Measurements from ENCODE around the gene PRKG2. TPM values are rescaled to one million over a fixed set of nuclear protein-coding genes. Genes with fewer than 3 reads are reported as not detected.

The PRKG2 gene
- total RNA-seq, 2 experiments from 2014 or later, result 1.0 to 1.1 TPM

DNA sequence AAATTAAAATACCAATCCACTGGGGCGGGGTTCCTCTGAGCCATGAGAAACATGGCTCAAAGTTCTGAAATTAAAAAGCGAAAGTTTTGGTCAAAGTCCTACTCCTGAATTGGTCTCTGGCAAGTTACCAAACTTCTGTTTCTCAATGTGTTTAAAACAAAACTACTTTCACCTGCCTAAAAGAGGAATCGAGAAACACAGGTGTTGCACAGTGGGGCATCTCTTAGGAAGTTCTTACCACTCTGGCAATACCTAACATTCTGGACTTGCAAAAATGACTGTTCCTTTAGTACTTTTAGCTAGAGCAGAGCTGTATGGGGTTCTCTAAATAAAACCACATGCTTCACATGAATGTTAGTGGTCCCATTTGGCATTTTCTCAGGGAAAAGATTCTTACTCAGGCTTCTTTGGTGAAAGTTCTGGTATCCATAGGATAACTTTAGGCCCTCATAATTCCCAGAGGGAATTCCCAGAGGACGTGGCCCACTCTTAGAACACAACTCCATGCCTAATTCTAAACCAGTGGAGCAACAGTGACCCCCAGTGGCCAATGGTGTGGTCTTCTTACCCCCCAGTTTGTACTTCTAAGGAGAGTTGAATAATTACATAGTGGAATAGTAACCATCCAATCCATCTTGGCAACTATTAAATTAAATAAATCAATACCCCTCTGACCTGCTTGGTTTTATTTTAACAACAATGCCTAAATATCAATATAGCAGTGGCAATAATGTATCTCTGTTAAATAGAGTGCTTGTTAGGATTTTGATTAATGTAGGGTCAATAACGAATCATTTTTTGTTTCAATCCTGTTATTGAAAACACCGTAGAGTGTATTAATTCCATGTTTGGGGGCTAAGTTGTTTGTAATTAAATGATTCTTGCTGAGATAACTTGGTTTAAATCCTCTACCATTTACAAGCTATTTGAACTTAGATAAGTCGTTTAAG is 162.6 kb downstream of the PRKG2 start:
- H2AFZ ChIP-seq (ENCODE audit: low read length), result peak overlapping the region; percentile 3; the same call in 1 of the 2 replicates
- peak overlapping the region; percentile 95 for H3K27ac ChIP-seq (ENCODE audit: low read depth, low read length, poor library complexity, severe bottlenecking)
- peaks cover 83% of the 10 kb centered on the region for H3K36me3 ChIP-seq (ENCODE audit: insufficient read depth, low read length)
- TF ChIP-seq, protein P1, sequence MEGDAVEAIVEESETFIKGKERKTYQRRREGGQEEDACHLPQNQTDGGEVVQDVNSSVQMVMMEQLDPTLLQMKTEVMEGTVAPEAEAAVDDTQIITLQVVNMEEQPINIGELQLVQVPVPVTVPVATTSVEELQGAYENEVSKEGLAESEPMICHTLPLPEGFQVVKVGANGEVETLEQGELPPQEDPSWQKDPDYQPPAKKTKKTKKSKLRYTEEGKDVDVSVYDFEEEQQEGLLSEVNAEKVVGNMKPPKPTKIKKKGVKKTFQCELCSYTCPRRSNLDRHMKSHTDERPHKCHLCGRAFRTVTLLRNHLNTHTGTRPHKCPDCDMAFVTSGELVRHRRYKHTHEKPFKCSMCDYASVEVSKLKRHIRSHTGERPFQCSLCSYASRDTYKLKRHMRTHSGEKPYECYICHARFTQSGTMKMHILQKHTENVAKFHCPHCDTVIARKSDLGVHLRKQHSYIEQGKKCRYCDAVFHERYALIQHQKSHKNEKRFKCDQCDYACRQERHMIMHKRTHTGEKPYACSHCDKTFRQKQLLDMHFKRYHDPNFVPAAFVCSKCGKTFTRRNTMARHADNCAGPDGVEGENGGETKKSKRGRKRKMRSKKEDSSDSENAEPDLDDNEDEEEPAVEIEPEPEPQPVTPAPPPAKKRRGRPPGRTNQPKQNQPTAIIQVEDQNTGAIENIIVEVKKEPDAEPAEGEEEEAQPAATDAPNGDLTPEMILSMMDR (conservative IDR thresholded peaks at IDR 0.05; ENCODE audit: low read length), result peak; percentile 100
- TF ChIP-seq EZH2phosphoT487 (IDR thresholded peaks at IDR 0.05; ENCODE audit: borderline replicate concordance, low read depth, low read length), result no peak
- DNase-seq (ENCODE audit: low spot score), result peak; percentile 99
- H3K4me2 ChIP-seq (ENCODE audit: low read length), result peak overlapping the region; percentile 66
- BruUV-seq (replicated peaks), result no TSS peak
- CTCF ChIA-PET (ENCODE audit: unreplicated experiment), result interaction anchor here (0.5 to 1.4 kb wide), 5 partner anchors 19 to 690 kb away, joined by 3 to 5 read pairs (median 4); no protein-coding TSS in a partner anchor
- peaks cover 20% of the 10 kb centered on the region for H3K9me3 ChIP-seq (ENCODE audit: low read length)
- H3K4me3 ChIP-seq (ENCODE audit: low read depth, low read length, poor library complexity, severe bottlenecking), result peak overlapping the region; percentile 50
- no peaks in the 10 kb centered on the region for H3K9me2 ChIP-seq (ENCODE audit: insufficient read depth, low read length)
- POLR2A ChIA-PET, result interaction anchor here (0.6 to 18.7 kb wide), 14 partner anchors 10 to 689 kb away, joined by 3 to 358 read pairs (median 11); partner anchors contain the start of gene BMP3
- intact Hi-C loops (cut with micrococcal nuclease; ENCODE audit: unreplicated experiment), result loop anchor here (1.0 to 2.0 kb wide), 10 partner anchors 12 to 690 kb away; no protein-coding TSS in a partner anchor
- H3K79me2 ChIP-seq (ENCODE audit: insufficient read depth, low read depth, low read length), result peaks cover 93% of the 10 kb centered on the region
- no peaks in the 10 kb centered on the region for H4K20me1 ChIP-seq (ENCODE audit: insufficient read depth, low read length)
- peaks cover 75% of the 10 kb centered on the region for H3K4me1 ChIP-seq (ENCODE audit: insufficient read depth, low read length, poor library complexity, severe bottlenecking)

DNA sequence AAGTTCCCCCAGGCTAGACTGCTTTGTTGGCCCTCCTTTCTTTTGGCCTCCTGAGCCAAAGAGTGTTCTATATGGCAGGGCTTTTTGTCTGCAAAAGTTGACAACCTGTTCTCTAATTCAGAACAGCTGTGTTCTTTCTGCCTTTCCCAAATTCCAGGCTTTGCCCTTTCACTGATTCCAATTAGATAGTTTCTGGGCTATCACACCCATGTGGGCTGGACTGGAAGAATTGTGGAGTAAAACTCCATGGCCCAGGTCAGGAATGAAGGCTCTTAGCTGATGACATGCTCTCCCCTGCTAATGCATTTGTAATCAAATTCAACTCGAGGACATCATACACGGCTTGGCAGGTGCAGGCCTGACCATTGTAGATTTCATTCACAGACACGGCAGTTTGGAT is 165.1 kb downstream of the PRKG2 start:
- H3K79me2 ChIP-seq (ENCODE audit: insufficient read depth, low read depth, low read length), result peaks cover 93% of the 10 kb centered on the region
- H3K9me2 ChIP-seq (ENCODE audit: insufficient read depth, low read length), result no peaks in the 10 kb centered on the region
- H3K4me1 ChIP-seq (ENCODE audit: insufficient read depth, low read length, poor library complexity, severe bottlenecking), result peaks cover 88% of the 10 kb centered on the region
- H3K4me2 ChIP-seq (ENCODE audit: low read length), result peak overlapping the region; percentile 64
- ChIA-PET POLR2A (interaction anchor here (0.6 to 18.7 kb wide), 16 partner anchors 8 to 687 kb away, joined by 3 to 358 read pairs (median 6); partner anchors contain the start of gene BMP3), CTCF (ENCODE audit: unreplicated experiment) (interaction anchor here (1.6 to 1.8 kb wide), 2 partner anchors 12 to 687 kb away, joined by 6 to 8 read pairs; no protein-coding TSS in a partner anchor)
- no TSS peak for BruUV-seq (replicated peaks)
- intact Hi-C loops (cut with micrococcal nuclease; ENCODE audit: unreplicated experiment), result no loop called here
- peak overlapping the region; percentile 2 for H3K4me3 ChIP-seq (ENCODE audit: low read depth, low read length, poor library complexity, severe bottlenecking)
- H3K36me3 ChIP-seq (ENCODE audit: insufficient read depth, low read length), result peaks cover 83% of the 10 kb centered on the region
- peak; percentile 51 for DNase-seq (ENCODE audit: low spot score)
- H3K9me3 ChIP-seq (ENCODE audit: low read length), result peaks cover 27% of the 10 kb centered on the region; the same call in 1 of the 2 replicates
- H3K27ac ChIP-seq (ENCODE audit: low read depth, low read length, poor library complexity, severe bottlenecking), result peak overlapping the region; percentile 95
- H2AFZ ChIP-seq (ENCODE audit: low read length), result no peak overlapping the region
- no peaks in the 10 kb centered on the region for H4K20me1 ChIP-seq (ENCODE audit: insufficient read depth, low read length)
- TF ChIP-seq, protein P1 (conservative IDR thresholded peaks at IDR 0.05; ENCODE audit: low read length), result no peak
- TF ChIP-seq EZH2phosphoT487 (IDR thresholded peaks at IDR 0.05; ENCODE audit: borderline replicate concordance, low read depth, low read length), result no peak

Measured in OCI-LY7 (cell line).